HepG2 (cell line): ENCODE data around the gene HAUS5. TPM values are rescaled to one million over a fixed set of nuclear protein-coding genes. Genes with fewer than 3 reads are reported as not detected.

Source experiments
- AHDC1 ChIP-seq: sonication (generic); formaldehyde crosslinking; IDR thresholded peaks from 2 replicates; pipeline ENCODE4 v1.5.1; 2020; ENCODE audit warnings: mild to moderate bottlenecking, missing genetic modification reagents, borderline replicate concordance
- ARHGAP35 ChIP-seq: sonication (generic); formaldehyde crosslinking; IDR thresholded peaks from 2 replicates; pipeline ENCODE4 v1.9.0; 2022; ENCODE audit warnings: mild to moderate bottlenecking, inconsistent platforms, moderate library complexity, missing genetic modification reagents, borderline replicate concordance
- CBX5 ChIP-seq: sonication (generic); formaldehyde crosslinking; IDR thresholded peaks from 2 replicates; pipeline ENCODE4 v1.4.0; 2020; ENCODE audit warnings: missing genetic modification reagents, borderline replicate concordance
- HOXA3 ChIP-seq: sonication (generic); formaldehyde crosslinking; IDR thresholded peaks from 2 replicates; pipeline ENCODE4 v1.5.0; 2020; ENCODE audit warnings: missing genetic modification reagents
- JUN ChIP-seq: sonication (generic); formaldehyde crosslinking; IDR thresholded peaks from 2 replicates; pipeline ENCODE4 v1.4.0; 2020; ENCODE audit warnings: mild to moderate bottlenecking, missing genetic modification reagents
- KLF16 ChIP-seq, 2 experiments: sonication (generic) in 1 of 2; formaldehyde crosslinking in 1 of 2; IDR thresholded peaks; 2 replicates each; pipeline versions ENCODE4 v1.6.1 to v1.8.0; 2016 to 2023; ENCODE audit warnings: missing genetic modification reagents in 2 of 2, missing compliant biosample characterization in 1 of 2
- MLX ChIP-seq: IDR thresholded peaks from 2 replicates; pipeline ENCODE4 v1.6.1; 2016
- PAF1 ChIP-seq: IDR thresholded peaks from 2 replicates; pipeline ENCODE4 v1.6.1; 2016; ENCODE audit warnings: missing genetic modification reagents, missing compliant biosample characterization
- PTBP1 ChIP-seq: fragments of 200-400 bp; formaldehyde crosslinking; IDR thresholded peaks from 2 replicates; pipeline ENCODE4 v1.6.1; 2018; ENCODE audit warnings: low read length, low read depth; ENCODE audit not compliant: poor library complexity, severe bottlenecking
- ZFAT ChIP-seq: sonication (generic); formaldehyde crosslinking; conservative IDR thresholded peaks from 2 replicates; pipeline ENCODE4 v1.8.1; 2023; ENCODE audit warnings: missing genetic modification reagents, inconsistent platforms
- ZNF101 ChIP-seq: sonication (generic); formaldehyde crosslinking; IDR thresholded peaks from 2 replicates; pipeline ENCODE4 v1.4.0; 2020; ENCODE audit warnings: mild to moderate bottlenecking, low read depth, missing genetic modification reagents, borderline replicate concordance
- ZNF281 ChIP-seq: sonication (generic); formaldehyde crosslinking; IDR thresholded peaks from 2 replicates; pipeline ENCODE4 v1.4.0; 2020; ENCODE audit warnings: missing genetic modification reagents, borderline replicate concordance
- ZNF331 ChIP-seq: sonication (generic); formaldehyde crosslinking; IDR thresholded peaks from 2 replicates; pipeline ENCODE4 v1.4.0; 2020; ENCODE audit warnings: missing genetic modification reagents
- ZNF333 ChIP-seq: sonication (generic); formaldehyde crosslinking; IDR thresholded peaks from 2 replicates; pipeline ENCODE4 v1.4.0; 2020; ENCODE audit warnings: mild to moderate bottlenecking, missing genetic modification reagents, borderline replicate concordance
- ZNF512 ChIP-seq: sonication (generic); formaldehyde crosslinking; IDR thresholded peaks from 2 replicates; pipeline ENCODE4 v1.4.0; 2020; ENCODE audit warnings: mild to moderate bottlenecking, missing genetic modification reagents
- ZNF605 ChIP-seq: sonication (generic); formaldehyde crosslinking; IDR thresholded peaks from 2 replicates; pipeline ENCODE4 v1.8.0; 2022; ENCODE audit warnings: mild to moderate bottlenecking, missing genetic modification reagents
- polyA plus RNA-seq, 8 experiments: library from polyadenylated mRNA; depleted of rRNA in 3 of 8; stranded (reverse) in 7 of 8; unstranded in 1 of 8; fragments of >200 nt; fragmentation: Illumina TruSeq in 4 of 8; extraction: Trizol in 4 of 8; gene quantifications; 2 replicates each; pipeline versions ENCODE4 v1.2.1 to v1.2.3, GENCODE V29; 2011 to 2016; ENCODE audit warnings: low read depth in 4 of 8, missing spikeins in 1 of 8, mixed read lengths in 1 of 8; ENCODE audit not compliant: insufficient read depth in 1 of 8
- total RNA-seq, 5 experiments: library from RNA; depleted of rRNA; stranded (reverse); fragments of >200 nt; fragmentation: Illumina TruSeq; extraction: Trizol; gene quantifications; 2 replicates each; pipeline ENCODE4 v1.2.3, GENCODE V29; 2016; ENCODE audit warnings: low read depth in 1 of 5

Gene HAUS5
- total and polyA plus RNA-seq, 2 of the 13 experiments (the other 11 are each of a cell fraction or from before 2014, with no cell fraction given), result 10.3 to 17.7 TPM

- TF ChIP-seq ZNF512 (CRISPR knock-in tag), result 0 out of 2 replicates have a peak, but pooled peaks have one; percentile 8
- peak; percentile 64; the same call in 1 of the 2 replicates for TF ChIP-seq ZNF331 (CRISPR knock-in tag)
- 0 out of 2 replicates have a peak, but pooled peaks have one; percentile 30 for TF ChIP-seq ZNF281 (CRISPR knock-in tag)
- peak; percentile 72; the same call in 1 of the 2 replicates for TF ChIP-seq CBX5 (CRISPR knock-in tag)
- TF ChIP-seq KLF16 (CRISPR knock-in tag; IDR thresholded peaks at IDR 0.05), result peak in 1 of 2 experiments; percentile 86; a peak in 2 of 4 replicates
- no peak for TF ChIP-seq ZFAT (CRISPR knock-in tag)
- peak; percentile 72; the same call in 1 of the 2 replicates for TF ChIP-seq ZNF605 (CRISPR knock-in tag)
- no peak for TF ChIP-seq ZNF101 (CRISPR knock-in tag)
- no peak for TF ChIP-seq ARHGAP35 (CRISPR knock-in tag)
- TF ChIP-seq AHDC1 (CRISPR knock-in tag), result no peak
- TF ChIP-seq PAF1 (CRISPR knock-in tag), result no peak
- peak; percentile 78; the same call in 1 of the 2 replicates for TF ChIP-seq JUN
- TF ChIP-seq ZNF333, result no peak; the same call in 1 of the 2 replicates
- TF ChIP-seq MLX (CRISPR knock-in tag), result no peak
- peak; percentile 100 for TF ChIP-seq HOXA3
- TF ChIP-seq PTBP1, result no peak
Observed at GRCh38 chr19:35612559-35613321, at the start of gene HAUS5 (continued).
